HepG2 (cell line): ENCODE measurements around the gene SAMD4A. TPM values are rescaled to one million over a fixed set of nuclear protein-coding genes. Genes with fewer than 3 reads are reported as not detected.

Experiments used
- ATAC-seq: fragments of 200-7000 bp; cut with Tn5 transposase; 3 replicates; pipeline ENCODE4 v1.9.1; 2020; ENCODE audit warnings: mild to moderate bottlenecking, moderate library complexity
- BruUV-seq: library from RNA; stranded (reverse); fragments of 400-500 nt; replicated peaks from 2 replicates; lab custom pipeline; 2021; lab: Mats Ljungman, UMichigan
- CTCF ChIA-PET: fragments of 300-600 bp; formaldehyde crosslinking; extraction: SDS; loops from one replicate; lab custom pipeline; 2021; ENCODE audit warnings: low total read pairs, inconsistent platforms, low intra/inter-chr PET ratio; lab: Yijun Ruan, JAX
- POLR2A ChIA-PET: fragments of 350-600 bp; sonication (Branson Sonifier 250); formaldehyde crosslinking; loops from one replicate; lab custom pipeline; 2020; ENCODE audit warnings: antibody characterized with exemption, inconsistent platforms; lab: Yijun Ruan, JAX
- DNase-seq: peaks from one replicate; pipeline ENCODE4 v3.0.0-alpha.2; 2015; ENCODE audit warnings: low spot score
- FAIRE-seq: peaks from 3 replicates; lab custom pipeline; 2011; peaks lifted over from hg19 to GRCh38; lab: Jason Lieb, UNC
- H2AFZ ChIP-seq: one replicate; pipeline ENCODE4 v1.6.1; 2011; ENCODE audit warnings: low read length, inconsistent platforms
- H3K27ac ChIP-seq: fragments of 300-600 bp; 3 replicates; pipeline ENCODE4 v1.8.0; 2011; ENCODE audit warnings: mixed run types, mild to moderate bottlenecking, mixed read lengths, low read length, inconsistent platforms; ENCODE audit not compliant: insufficient read depth; ENCODE audit errors: extremely low read length
- H3K27me3 ChIP-seq, 2 experiments: fragments of 200-600 bp in 1 of 2; 2 replicates in 1 of 2; 3 replicates in 1 of 2; pipeline versions ENCODE4 v1.6.0 to v1.8.0; 2011; ENCODE audit warnings: low read length in 2 of 2, mild to moderate bottlenecking in 2 of 2, moderate library complexity in 2 of 2, inconsistent platforms in 1 of 2; ENCODE audit not compliant: insufficient read depth in 2 of 2, control insufficient read depth in 1 of 2
- H3K36me3 ChIP-seq, 2 experiments: fragments of 200-600 bp in 1 of 2; replicated peaks in 1 of 2; 2 replicates in 1 of 2; 3 replicates in 1 of 2; pipeline versions ENCODE4 v1.5.1 to v1.8.0; 2011; ENCODE audit warnings: low read length in 2 of 2, inconsistent platforms in 1 of 2; ENCODE audit not compliant: insufficient read depth in 2 of 2, control insufficient read depth in 1 of 2
- H3K4me1 ChIP-seq: 2 replicates; pipeline ENCODE4 v1.5.1; 2012; ENCODE audit warnings: low read length, inconsistent platforms; ENCODE audit not compliant: insufficient read depth
- H3K4me2 ChIP-seq: 2 replicates; pipeline ENCODE4 v1.6.0; 2011; ENCODE audit warnings: low read depth, low read length, inconsistent platforms
- H3K4me3 ChIP-seq, 3 experiments: fragments of 200-600 bp in 1 of 3; sonication (generic), shearing (Covaris generic) in 1 of 3; replicated peaks in 1 of 3; 2 replicates each; pipeline ENCODE4 v1.5.1; 2011 to 2016; ENCODE audit warnings: low read length in 3 of 3, inconsistent platforms in 2 of 3, low read depth in 2 of 3, mild to moderate bottlenecking in 2 of 3, control low read depth in 1 of 3, mixed read lengths in 1 of 3; ENCODE audit not compliant: insufficient read depth in 1 of 3
- H3K79me2 ChIP-seq: one replicate; pipeline ENCODE4 v1.6.1; 2011; ENCODE audit warnings: low read length, inconsistent platforms; ENCODE audit not compliant: insufficient read depth
- H3K9ac ChIP-seq: 2 replicates; pipeline ENCODE4 v1.6.0; 2011; ENCODE audit warnings: mild to moderate bottlenecking, low read depth, low read length, inconsistent platforms; ENCODE audit not compliant: insufficient read depth
- H3K9me3 ChIP-seq: 2 replicates; pipeline ENCODE4 v1.5.1; 2012; ENCODE audit warnings: mild to moderate bottlenecking, low read length
- H4K20me1 ChIP-seq: 2 replicates; pipeline ENCODE4 v1.6.0; 2011; ENCODE audit warnings: inconsistent platforms, mild to moderate bottlenecking, low read length, moderate library complexity; ENCODE audit not compliant: insufficient read depth
- AGO1 ChIP-seq: fragments of 200-400 bp; formaldehyde crosslinking; IDR thresholded peaks from 2 replicates; pipeline ENCODE4 v1.6.1; 2017; ENCODE audit warnings: mild to moderate bottlenecking, low read depth, low read length, moderate library complexity; ENCODE audit not compliant: poor library complexity, severe bottlenecking
- AGO2 ChIP-seq: fragments of 200-400 bp; formaldehyde crosslinking; optimal IDR thresholded peaks from 2 replicates; pipeline ENCODE3; 2017; ENCODE audit warnings: mild to moderate bottlenecking, low read depth, low read length, moderate library complexity
- AHR ChIP-seq: IDR thresholded peaks from 2 replicates; pipeline ENCODE4 v1.6.1; 2018; ENCODE audit warnings: missing genetic modification reagents, missing compliant biosample characterization
- CEBPG ChIP-seq: IDR thresholded peaks from 2 replicates; pipeline ENCODE4 v1.6.1; 2016
- EP300 ChIP-seq, 3 experiments: sonication (generic) in 1 of 3; formaldehyde crosslinking in 1 of 3; IDR thresholded peaks; 2 replicates each; pipeline versions ENCODE4 v1.5.1 to v1.6.1; 2011 to 2020; ENCODE audit warnings: low read depth in 2 of 3, low read length in 2 of 3, borderline replicate concordance in 1 of 3, improper control_type of control experiment in 1 of 3, mild to moderate bottlenecking in 1 of 3, missing genetic modification reagents in 1 of 3, moderate library complexity in 1 of 3
- ETS1 ChIP-seq: sonication (generic); formaldehyde crosslinking; IDR thresholded peaks from 2 replicates; pipeline ENCODE4 v1.4.0; 2020; ENCODE audit warnings: missing genetic modification reagents
- HNF1B ChIP-seq: sonication (generic); formaldehyde crosslinking; IDR thresholded peaks from 2 replicates; pipeline ENCODE4 v1.5.1; 2020; ENCODE audit warnings: mild to moderate bottlenecking, moderate library complexity, missing genetic modification reagents
- KMT2A ChIP-seq: sonication (generic); formaldehyde crosslinking; IDR thresholded peaks from 2 replicates; pipeline ENCODE4 v1.4.0; 2020; ENCODE audit warnings: missing genetic modification reagents
- NFAT5 ChIP-seq: sonication (generic); formaldehyde crosslinking; IDR thresholded peaks from 2 replicates; pipeline ENCODE4 v1.4.0; 2020; ENCODE audit warnings: missing genetic modification reagents
- PHF5A ChIP-seq: IDR thresholded peaks from one replicate; pipeline ENCODE4 v1.6.1; 2018; ENCODE audit warnings: low read depth, missing genetic modification reagents; ENCODE audit not compliant: unreplicated experiment
- SNAI1 ChIP-seq: sonication (generic); formaldehyde crosslinking; IDR thresholded peaks from 2 replicates; pipeline ENCODE4 v1.5.0; 2020; ENCODE audit warnings: mild to moderate bottlenecking, missing genetic modification reagents, borderline replicate concordance
- YY1 ChIP-seq: IDR thresholded peaks from 2 replicates; pipeline ENCODE4 v1.6.1; 2011; ENCODE audit warnings: low read length, low read depth, moderate library complexity, mild to moderate bottlenecking; ENCODE audit not compliant: insufficient read depth, insufficient replicate concordance
- ZKSCAN8 ChIP-seq: IDR thresholded peaks from 2 replicates; pipeline ENCODE4 v1.6.1; 2016; ENCODE audit warnings: borderline replicate concordance, missing genetic modification reagents, missing compliant biosample characterization
- ZNF337 ChIP-seq: sonication (generic); formaldehyde crosslinking; IDR thresholded peaks from 2 replicates; pipeline ENCODE4 v1.5.1; 2020; ENCODE audit warnings: missing genetic modification reagents, low read depth, mild to moderate bottlenecking, borderline replicate concordance
- ZNF510 ChIP-seq: sonication (generic); formaldehyde crosslinking; IDR thresholded peaks from 2 replicates; pipeline ENCODE4 v1.4.0; 2020; ENCODE audit warnings: low read depth, mild to moderate bottlenecking, missing genetic modification reagents
- ZNF619 ChIP-seq: sonication (generic); formaldehyde crosslinking; IDR thresholded peaks from 2 replicates; pipeline ENCODE4 v1.4.0; 2020; ENCODE audit warnings: mild to moderate bottlenecking, missing genetic modification reagents
- ZNF878 ChIP-seq: sonication (generic); formaldehyde crosslinking; IDR thresholded peaks from 2 replicates; pipeline ENCODE4 v1.8.1; 2023; ENCODE audit warnings: mild to moderate bottlenecking, missing genetic modification reagents, moderate library complexity
- ZZZ3 ChIP-seq: sonication (generic); formaldehyde crosslinking; IDR thresholded peaks from 2 replicates; pipeline ENCODE4 v1.4.0; 2020; ENCODE audit warnings: missing genetic modification reagents, mild to moderate bottlenecking, borderline replicate concordance
- WGBS: methylation state at CpG from one replicate; pipeline ENCODE4 v1.1.6; 2017; ENCODE audit warnings: low lambda C conversion rate; 5-methylcytosine and 5-hydroxymethylcytosine counted together
- in situ Hi-C: cut with HindIII; loops from 2 replicates; pipeline ENCODE4 v1.10.0; 2017; ENCODE audit warnings: low pct_unique_long_range_greater_than_20kb; ENCODE audit not compliant: extremely low pct_ligation_motif_present
- intact Hi-C: fragments of 100-400 bp; cut with micrococcal nuclease; formaldehyde crosslinking; loops from one replicate; pipeline ENCODE4 v1.10.0; 2022; ENCODE audit not compliant: unreplicated experiment
- polyA plus RNA-seq, 8 experiments: library from polyadenylated mRNA; depleted of rRNA in 3 of 8; stranded (reverse) in 7 of 8; unstranded in 1 of 8; fragments of >200 nt; fragmentation: Illumina TruSeq in 4 of 8; extraction: Trizol in 4 of 8; gene quantifications; 2 replicates each; pipeline versions ENCODE4 v1.2.1 to v1.2.3, GENCODE V29; 2011 to 2016; ENCODE audit warnings: low read depth in 4 of 8, missing spikeins in 1 of 8, mixed read lengths in 1 of 8; ENCODE audit not compliant: insufficient read depth in 1 of 8
- total RNA-seq, 5 experiments: library from RNA; depleted of rRNA; stranded (reverse); fragments of >200 nt; fragmentation: Illumina TruSeq; extraction: Trizol; gene quantifications; 2 replicates each; pipeline ENCODE4 v1.2.3, GENCODE V29; 2016; ENCODE audit warnings: low read depth in 1 of 5

The SAMD4A gene
- total and polyA plus RNA-seq, 2 of the 13 experiments (the other 11 are each of a cell fraction or from before 2014, with no cell fraction given) = 11.8 to 13.0 TPM

GRCh38 chr14:54550514-54550913 is 16.4 kb upstream of the SAMD4A start:
- CTCF ChIA-PET = no interaction called here
- WGBS = 6% methylated on average over 1 of the region's 1 CpG
- Histone ChIP-seq H3K9ac (no peak overlapping the region), H3K4me2 (no peak overlapping the region), H3K79me2 (no peaks in the 10 kb centered on the region), H3K27me3 (no peaks in the 10 kb centered on the region), H3K4me1 (peaks cover 16% of the 10 kb centered on the region), H3K9me3 (no peaks in the 10 kb centered on the region), H2AFZ (no peak overlapping the region), H3K27ac (no peak overlapping the region), H3K4me3 (no peak overlapping the region), H3K36me3 (no peaks in the 10 kb centered on the region), H4K20me1 (no peaks in the 10 kb centered on the region)
- ATAC-seq (no peak), FAIRE-seq (no peak), DNase-seq (no peak)
- intact Hi-C loops (no loop called here), in situ Hi-C loops (no loop called here)
- no TSS peak for BruUV-seq
- POLR2A ChIA-PET = interaction anchor here (1.6 kb wide), 1 partner anchor 12 kb away, joined by 5 read pairs; no protein-coding TSS in a partner anchor
- no peak for TF ChIP-seq AGO1
- TF ChIP-seq AHR = no peak
- TF ChIP-seq ZNF878 (CRISPR knock-in tag) = no peak
- TF ChIP-seq KMT2A (CRISPR knock-in tag) = no peak
- no peak for TF ChIP-seq ZNF619 (CRISPR knock-in tag)
- TF ChIP-seq CEBPG (CRISPR knock-in tag) = no peak
- TF ChIP-seq SNAI1 (CRISPR knock-in tag) = no peak
- TF ChIP-seq EP300 (IDR thresholded peaks at IDR 0.05; ENCODE audit: low read depth in 2 of 2, low read length in 2 of 2) = no peak
- no peak for TF ChIP-seq EP300 (CRISPR knock-in tag; IDR thresholded peaks at IDR 0.05; ENCODE audit: borderline replicate concordance)
- TF ChIP-seq PHF5A (CRISPR knock-in tag) = no peak
- TF ChIP-seq AGO2 = no peak
- TF ChIP-seq ZNF510 (CRISPR knock-in tag) = no peak
- TF ChIP-seq HNF1B (CRISPR knock-in tag) = no peak
- TF ChIP-seq ZZZ3 (CRISPR knock-in tag) = no peak
- no peak for TF ChIP-seq YY1
- no peak for TF ChIP-seq ZKSCAN8 (CRISPR knock-in tag)
- no peak for TF ChIP-seq ZNF337
- no peak for TF ChIP-seq NFAT5
- no peak for TF ChIP-seq ETS1 (CRISPR knock-in tag)
